ENCODE results near the gene TAF8.

DNA sequence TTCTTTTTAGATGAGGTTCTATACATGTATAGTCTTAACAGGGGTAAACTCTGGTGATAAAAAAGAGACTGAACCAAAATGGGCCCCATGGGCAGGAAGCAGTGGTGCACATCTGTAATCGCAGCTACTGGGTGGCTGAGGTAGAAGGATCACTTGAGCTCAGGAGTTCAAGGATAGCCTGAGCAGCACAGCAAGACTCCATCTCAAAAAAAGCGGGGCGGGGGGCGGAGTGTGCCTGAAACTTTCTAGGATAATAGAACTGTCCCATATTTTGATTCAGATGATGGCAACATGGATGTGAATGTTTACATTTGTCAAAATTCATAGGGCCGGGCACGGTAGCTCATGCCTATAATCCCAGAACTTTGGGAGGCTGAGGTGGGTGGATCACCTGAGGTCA lies 48.8 kb upstream of the TAF8 start:
- TF ChIP-seq, protein P1, sequence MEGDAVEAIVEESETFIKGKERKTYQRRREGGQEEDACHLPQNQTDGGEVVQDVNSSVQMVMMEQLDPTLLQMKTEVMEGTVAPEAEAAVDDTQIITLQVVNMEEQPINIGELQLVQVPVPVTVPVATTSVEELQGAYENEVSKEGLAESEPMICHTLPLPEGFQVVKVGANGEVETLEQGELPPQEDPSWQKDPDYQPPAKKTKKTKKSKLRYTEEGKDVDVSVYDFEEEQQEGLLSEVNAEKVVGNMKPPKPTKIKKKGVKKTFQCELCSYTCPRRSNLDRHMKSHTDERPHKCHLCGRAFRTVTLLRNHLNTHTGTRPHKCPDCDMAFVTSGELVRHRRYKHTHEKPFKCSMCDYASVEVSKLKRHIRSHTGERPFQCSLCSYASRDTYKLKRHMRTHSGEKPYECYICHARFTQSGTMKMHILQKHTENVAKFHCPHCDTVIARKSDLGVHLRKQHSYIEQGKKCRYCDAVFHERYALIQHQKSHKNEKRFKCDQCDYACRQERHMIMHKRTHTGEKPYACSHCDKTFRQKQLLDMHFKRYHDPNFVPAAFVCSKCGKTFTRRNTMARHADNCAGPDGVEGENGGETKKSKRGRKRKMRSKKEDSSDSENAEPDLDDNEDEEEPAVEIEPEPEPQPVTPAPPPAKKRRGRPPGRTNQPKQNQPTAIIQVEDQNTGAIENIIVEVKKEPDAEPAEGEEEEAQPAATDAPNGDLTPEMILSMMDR (conservative IDR thresholded peaks at IDR 0.05; ENCODE audit: low read depth, low read length), result no peak
- no peak for TF ChIP-seq EZH2 (IDR thresholded peaks at IDR 0.05; ENCODE audit: low read length, unreplicated experiment)

Measured in PC-3 (cell line).